Type B pancreatic cell (in vitro differentiated cells): Measurements from ENCODE around the gene ZNF275. TPM values are rescaled to one million over a fixed set of nuclear protein-coding genes. Genes with fewer than 3 reads are reported as not detected.

Source experiments
- DNase-seq: peaks from one replicate; pipeline ENCODE4 v3.0.0; 2021; ENCODE audit warnings: mixed read lengths; ENCODE audit not compliant: unreplicated experiment; ENCODE audit errors: extremely low spot score
- H3K27ac Mint-ChIP-seq: 2 replicates; pipeline ENCODE4 v1.8.0; 2021; ENCODE audit warnings: mild to moderate bottlenecking, mixed read lengths
- H3K27me3 Mint-ChIP-seq: 2 replicates; pipeline ENCODE4 v1.8.0; 2021; ENCODE audit warnings: mixed read lengths
- H3K36me3 Mint-ChIP-seq: 2 replicates; pipeline ENCODE4 v1.8.0; 2021; ENCODE audit warnings: mixed read lengths
- H3K4me1 Mint-ChIP-seq: one replicate; pipeline ENCODE4 v1.8.0; 2021; ENCODE audit warnings: mixed read lengths; ENCODE audit not compliant: unreplicated experiment
- H3K4me3 Mint-ChIP-seq: 2 replicates; pipeline ENCODE4 v1.8.0; 2021; ENCODE audit warnings: mild to moderate bottlenecking, mixed read lengths
- H3K9me3 Mint-ChIP-seq: 2 replicates; pipeline ENCODE4 v1.8.0; 2021; ENCODE audit warnings: mixed read lengths
- CTCF ChIP-seq: fragments of 200-600 bp; sonication (generic); conservative IDR thresholded peaks from 2 replicates; pipeline ENCODE4 v1.5.0; 2021; ENCODE audit warnings: antibody characterized with exemption, mild to moderate bottlenecking
- total RNA-seq: library from RNA; stranded (reverse); gene quantifications from 2 replicates; pipeline ENCODE4 v1.2.1, GENCODE V29; 2021; ENCODE audit warnings: low replicate concordance

ZNF275 gene
- total RNA-seq, 1 donor from 2014 or later = 11.9 TPM

- H3K9me3 Mint-ChIP-seq = no peaks in the 10 kb centered on the region
- no peak overlapping the region for H3K4me3 Mint-ChIP-seq
- no peak overlapping the region for H3K27ac Mint-ChIP-seq
- no peaks in the 10 kb centered on the region for H3K27me3 Mint-ChIP-seq
- H3K36me3 Mint-ChIP-seq = peaks cover 23% of the 10 kb centered on the region
- peaks cover 4% of the 10 kb centered on the region for H3K4me1 Mint-ChIP-seq
- no peak for DNase-seq
- no peak for TF ChIP-seq CTCF
Measured at GRCh38 chrX:153336988-153337387, 3.0 kb downstream of the ZNF275 start.

GRCh38 chrX:153338836-153339235 is 4.9 kb downstream of the ZNF275 start:
- Mint-ChIP-seq H3K4me3 (no peak overlapping the region), H3K4me1 (no peaks in the 10 kb centered on the region), H3K9me3 (no peaks in the 10 kb centered on the region), H3K27ac (no peak overlapping the region), H3K27me3 (no peaks in the 10 kb centered on the region), H3K36me3 (peaks cover 29% of the 10 kb centered on the region)
- TF ChIP-seq CTCF = no peak
- DNase-seq = no peak

GRCh38 chrX:153339662-153340061 is 5.7 kb downstream of the ZNF275 start:
- Mint-ChIP-seq H3K4me1 (no peaks in the 10 kb centered on the region), H3K36me3 (peaks cover 31% of the 10 kb centered on the region), H3K27me3 (no peaks in the 10 kb centered on the region), H3K27ac (no peak overlapping the region), H3K4me3 (no peak overlapping the region), H3K9me3 (no peaks in the 10 kb centered on the region)
- no peak for DNase-seq
- no peak for TF ChIP-seq CTCF

- no peak for TF ChIP-seq CTCF
- no peaks in the 10 kb centered on the region for H3K27me3 Mint-ChIP-seq
- no peaks in the 10 kb centered on the region for H3K9me3 Mint-ChIP-seq
- H3K4me1 Mint-ChIP-seq = no peaks in the 10 kb centered on the region
- H3K27ac Mint-ChIP-seq = no peak overlapping the region
- no peak for DNase-seq
- H3K4me3 Mint-ChIP-seq = no peak overlapping the region
- peaks cover 31% of the 10 kb centered on the region for H3K36me3 Mint-ChIP-seq
Measured at GRCh38 chrX:153340111-153340510, 6.2 kb downstream of the ZNF275 start.

- H3K4me3 Mint-ChIP-seq = no peak overlapping the region
- DNase-seq = no peak
- H3K9me3 Mint-ChIP-seq = no peaks in the 10 kb centered on the region
- no peak for TF ChIP-seq CTCF
- H3K4me1 Mint-ChIP-seq = no peaks in the 10 kb centered on the region
- peaks cover 31% of the 10 kb centered on the region for H3K36me3 Mint-ChIP-seq
- no peak overlapping the region for H3K27ac Mint-ChIP-seq
- H3K27me3 Mint-ChIP-seq = no peaks in the 10 kb centered on the region
Measured at GRCh38 chrX:153342762-153343558, 9.0 kb downstream of the ZNF275 start.
